IgD-negative memory B cell (primary cell): Measurements from ENCODE around the gene TRMT1. TPM values are rescaled to one million over a fixed set of nuclear protein-coding genes. Genes with fewer than 3 reads are reported as not detected.
"Not testable (repeated sequence)": the region's sequence is repeated elsewhere in the genome, so short reads cannot be mapped to it uniquely, and the experiment has no call there.

Source experiments
- H3K27ac Mint-ChIP-seq, 3 donors: one replicate each; pipeline ENCODE4 v1.8.0; 2020 to 2022; ENCODE audit warnings: mild to moderate bottlenecking in 3 of 3, mixed read lengths in 3 of 3, moderate library complexity in 1 of 3
- H3K27me3 Mint-ChIP-seq: one replicate; pipeline ENCODE4 v1.8.0; 2021; ENCODE audit warnings: mixed read lengths
- H3K36me3 Mint-ChIP-seq: one replicate; pipeline ENCODE4 v1.8.0; 2020; ENCODE audit warnings: mild to moderate bottlenecking, mixed read lengths
- H3K4me1 Mint-ChIP-seq, 3 donors: one replicate each; pipeline ENCODE4 v1.8.0; 2020 to 2022; ENCODE audit warnings: mixed read lengths in 3 of 3, mild to moderate bottlenecking in 1 of 3
- H3K4me3 Mint-ChIP-seq, 4 donors: one replicate each; pipeline ENCODE4 v1.8.0; 2020 to 2022; ENCODE audit warnings: mild to moderate bottlenecking in 4 of 4, mixed read lengths in 4 of 4, moderate library complexity in 3 of 4
- H3K9me3 Mint-ChIP-seq, 3 donors: one replicate each; pipeline ENCODE4 v1.8.0; 2020 to 2021; ENCODE audit warnings: mixed read lengths in 3 of 3, mild to moderate bottlenecking in 1 of 3
- polyA plus RNA-seq: library from polyadenylated mRNA; unstranded; fragments of 300-500 nt; fragmentation: Illumina TruSeq; gene quantifications from one replicate; pipeline ENCODE4 v1.2.3, GENCODE V29; 2021

The TRMT1 gene
- polyA plus RNA-seq, 1 donor from 2014 or later, result 30.7 TPM

GRCh38 chr19:13153569-13154240 is 37.2 kb upstream of the TRMT1 start:
- Mint-ChIP-seq H3K9me3 (peaks cover 0 to 7% (median 0%) of the 10 kb centered on the region in 3 donors), H3K36me3 (peaks cover 10% of the 10 kb centered on the region), H3K4me3 (peak overlapping the region; percentile 95 to 99 (median 98)), H3K27ac (peak overlapping the region; percentile 99 to 100 (median 99)), H3K4me1 (peaks cover 28 to 36% (median 31%) of the 10 kb centered on the region in 3 donors), H3K27me3 (no peaks in the 10 kb centered on the region)

- Mint-ChIP-seq H3K27ac (peak overlapping the region; percentile 99 to 100 (median 99)), H3K27me3 (no peaks in the 10 kb centered on the region), H3K4me3 (peak overlapping the region; percentile 95 to 99 (median 98)), H3K4me1 (peaks cover 26 to 35% (median 27%) of the 10 kb centered on the region in 3 donors), H3K9me3 (peaks cover 0 to 7% (median 0%) of the 10 kb centered on the region in 3 donors), H3K36me3 (peaks cover 10% of the 10 kb centered on the region)
These were observed 36.5 kb upstream of the TRMT1 start for GRCh38 chr19:13152974-13153568.

GRCh38 chr19:13152356-13152973 is 35.9 kb upstream of the TRMT1 start:
- no peaks in the 10 kb centered on the region for H3K27me3 Mint-ChIP-seq
- H3K36me3 Mint-ChIP-seq, result peaks cover 11% of the 10 kb centered on the region
- H3K4me1 Mint-ChIP-seq, result peaks cover 21 to 30% (median 22%) of the 10 kb centered on the region in 3 donors
- peaks cover 0 to 7% (median 0%) of the 10 kb centered on the region in 3 donors for H3K9me3 Mint-ChIP-seq
- peak overlapping the region; percentile 99 to 100 (median 99) for H3K27ac Mint-ChIP-seq
- H3K4me3 Mint-ChIP-seq, result peak overlapping the region; percentile 95 to 99 (median 98)

GRCh38 chr19:13151605-13152355 is 35.2 kb upstream of the TRMT1 start:
- H3K4me1 Mint-ChIP-seq, result peaks cover 15 to 26% (median 17%) of the 10 kb centered on the region in 3 donors
- H3K27ac Mint-ChIP-seq, result peak overlapping the region; percentile 99 to 100 (median 99)
- H3K27me3 Mint-ChIP-seq, result no peaks in the 10 kb centered on the region
- H3K9me3 Mint-ChIP-seq, result peaks cover 0 to 7% (median 0%) of the 10 kb centered on the region in 3 donors
- H3K4me3 Mint-ChIP-seq, result peak overlapping the region; percentile 95 to 99 (median 98)
- peaks cover 11% of the 10 kb centered on the region for H3K36me3 Mint-ChIP-seq

GRCh38 chr19:13150931-13151604 is 34.5 kb upstream of the TRMT1 start:
- peak overlapping the region; percentile 99 to 100 (median 99) for H3K27ac Mint-ChIP-seq
- H3K36me3 Mint-ChIP-seq, result peaks cover 11% of the 10 kb centered on the region
- peaks cover 0 to 7% (median 0%) of the 10 kb centered on the region in 3 donors for H3K9me3 Mint-ChIP-seq
- H3K27me3 Mint-ChIP-seq, result no peaks in the 10 kb centered on the region
- peak overlapping the region; percentile 95 to 99 (median 98) for H3K4me3 Mint-ChIP-seq
- peaks cover 8 to 19% (median 10%) of the 10 kb centered on the region in 3 donors for H3K4me1 Mint-ChIP-seq

GRCh38 chr19:13150187-13150930 is 33.8 kb upstream of the TRMT1 start, which contains the start of the genes IER2 and STX10:
TSS of gene IER2 (plus strand) at chr19:13150411. CDS start at chr19:13153187, 2,776 bp downstream.
TSS of gene STX10 (minus strand) at chr19:13150375. CDS start at chr19:13150173, 202 bp downstream.
- H3K36me3 Mint-ChIP-seq, result peaks cover 11% of the 10 kb centered on the region
- peaks cover 8 to 16% (median 10%) of the 10 kb centered on the region in 3 donors for H3K4me1 Mint-ChIP-seq
- H3K27ac Mint-ChIP-seq, result peak within 1 kb of the TSS; percentile 99 to 100 (median 99)
- H3K9me3 Mint-ChIP-seq, result peaks cover 0 to 6% (median 0%) of the 10 kb centered on the region in 3 donors
- no peaks in the 10 kb centered on the region for H3K27me3 Mint-ChIP-seq
- H3K4me3 Mint-ChIP-seq, result peak within 1 kb of the TSS; percentile 95 to 99 (median 98)

- H3K4me1 Mint-ChIP-seq, result peaks cover 8 to 16% (median 10%) of the 10 kb centered on the region in 3 donors
- peaks cover 8% of the 10 kb centered on the region for H3K36me3 Mint-ChIP-seq
- peaks cover 0 to 6% (median 0%) of the 10 kb centered on the region in 3 donors for H3K9me3 Mint-ChIP-seq
- peak overlapping the region; percentile 95 to 99 (median 98) for H3K4me3 Mint-ChIP-seq
- peak overlapping the region in 2 of 3 donors; percentile 99 to 100 for H3K27ac Mint-ChIP-seq
- no peaks in the 10 kb centered on the region for H3K27me3 Mint-ChIP-seq
These were observed 33.2 kb upstream of the TRMT1 start for GRCh38 chr19:13149628-13150186.

GRCh38 chr19:13149173-13149627 is 32.7 kb upstream of the TRMT1 start:
- Mint-ChIP-seq H3K27ac (peak overlapping the region in 2 of 3 donors; percentile 31 to 99), H3K4me1 (peaks cover 8 to 16% (median 10%) of the 10 kb centered on the region in 3 donors)
- not testable (repeated sequence) for H3K9me3 Mint-ChIP-seq

GRCh38 chr19:13146763-13147563 is 30.4 kb upstream of the TRMT1 start:
- Mint-ChIP-seq H3K36me3 (peaks cover 3% of the 10 kb centered on the region), H3K9me3 (no peaks in the 10 kb centered on the region), H3K4me1 (peaks cover 8 to 16% (median 11%) of the 10 kb centered on the region in 3 donors), H3K4me3 (peak overlapping the region in 2 of 4 donors; percentile 26 to 32), H3K27me3 (no peaks in the 10 kb centered on the region), H3K27ac (no peak overlapping the region)

More at GRCh38 chr19:13149173-13149627, 32.7 kb upstream of the TRMT1 start:
- H3K27me3 Mint-ChIP-seq, H3K36me3 Mint-ChIP-seq: not testable (repeated sequence)
- peak overlapping the region; percentile 93 to 98 (median 96) for H3K4me3 Mint-ChIP-seq

- Mint-ChIP-seq H3K4me1 (peaks cover 0 to 1% (median 0%) of the 10 kb centered on the region in 3 donors), H3K27me3 (no peaks in the 10 kb centered on the region), H3K4me3 (no peak overlapping the region), H3K9me3 (no peaks in the 10 kb centered on the region), H3K27ac (no peak overlapping the region), H3K36me3 (no peaks in the 10 kb centered on the region)
These were observed 23.2 kb upstream of the TRMT1 start for GRCh38 chr19:13139633-13140311.

- Mint-ChIP-seq H3K27me3 (no peaks in the 10 kb centered on the region), H3K4me3 (no peak overlapping the region), H3K9me3 (no peaks in the 10 kb centered on the region)
These were observed 22.3 kb upstream of the TRMT1 start for GRCh38 chr19:13138916-13139198.

More at GRCh38 chr19:13138916-13139198, 22.3 kb upstream of the TRMT1 start:
- Mint-ChIP-seq H3K27ac (no peak overlapping the region), H3K36me3 (no peaks in the 10 kb centered on the region), H3K4me1 (peaks cover 0 to 1% (median 0%) of the 10 kb centered on the region in 3 donors)
